GM12892 (cell line): ENCODE data around the gene PPP1CA.

Experiments
- POLR2A ChIP-seq: IDR thresholded peaks from 2 replicates; pipeline ENCODE4 v1.6.1; 2011; ENCODE audit warnings: low read depth, low read length, control low read depth
- POLR2AphosphoS5 ChIP-seq: IDR thresholded peaks from 2 replicates; pipeline ENCODE4 v1.6.1; 2011; ENCODE audit warnings: low read depth, low read length, control low read depth
- TAF1 ChIP-seq: IDR thresholded peaks from 2 replicates; pipeline ENCODE4 v1.6.1; 2011; ENCODE audit warnings: low read depth, mild to moderate bottlenecking, control low read depth, low read length, borderline replicate concordance

GRCh38 chr11:67356387-67356863 is 45.2 kb downstream of the PPP1CA start:
- TF ChIP-seq POLR2A (no peak), POLR2AphosphoS5 (no peak), TAF1 (no peak)
